GM10847 (cell line): ENCODE data around the gene CLIP4.

Experiments
- POLR2A ChIP-seq: IDR thresholded peaks from 2 replicates; pipeline ENCODE4 v1.6.1; 2011; ENCODE audit not compliant: insufficient read length; ENCODE audit errors: extremely low read depth

Gene CLIP4

GRCh38 chr2:29147963-29148362 lies 32.7 kb downstream of the CLIP4 start:
- TF ChIP-seq POLR2A = no peak

GRCh38 chr2:29154610-29155009 lies 39.4 kb downstream of the CLIP4 start:
- no peak for TF ChIP-seq POLR2A

GRCh38 chr2:29155578-29155977 lies 40.4 kb downstream of the CLIP4 start:
- no peak for TF ChIP-seq POLR2A

GRCh38 chr2:29157131-29157530 lies 41.9 kb downstream of the CLIP4 start:
- TF ChIP-seq POLR2A = no peak

GRCh38 chr2:29159125-29159524 lies 43.9 kb downstream of the CLIP4 start:
- TF ChIP-seq POLR2A = no peak

- TF ChIP-seq POLR2A = no peak
These were observed 45.0 kb downstream of the CLIP4 start for GRCh38 chr2:29160184-29160583.

- TF ChIP-seq POLR2A = no peak
These were observed 47.2 kb downstream of the CLIP4 start for GRCh38 chr2:29162204-29162928.

GRCh38 chr2:29164091-29164846 lies 49.1 kb downstream of the CLIP4 start:
- no peak for TF ChIP-seq POLR2A

GRCh38 chr2:29165362-29166241 lies 50.4 kb downstream of the CLIP4 start:
- TF ChIP-seq POLR2A = no peak

GRCh38 chr2:29166242-29167039 lies 51.2 kb downstream of the CLIP4 start:
- TF ChIP-seq POLR2A = no peak

GRCh38 chr2:29174937-29175336 lies 59.7 kb downstream of the CLIP4 start:
- no peak for TF ChIP-seq POLR2A

GRCh38 chr2:29175338-29175737 lies 60.1 kb downstream of the CLIP4 start:
- no peak for TF ChIP-seq POLR2A

- TF ChIP-seq POLR2A = no peak
These were observed 67.1 kb downstream of the CLIP4 start for GRCh38 chr2:29182334-29182733.

- no peak for TF ChIP-seq POLR2A
These were observed 67.7 kb downstream of the CLIP4 start for GRCh38 chr2:29182920-29183319.

GRCh38 chr2:29184531-29184930 lies 69.3 kb downstream of the CLIP4 start:
- TF ChIP-seq POLR2A = no peak

GRCh38 chr2:29186817-29187216 lies 71.6 kb downstream of the CLIP4 start:
- TF ChIP-seq POLR2A = no peak
